ENCODE data around the gene C19orf67.

DNA sequence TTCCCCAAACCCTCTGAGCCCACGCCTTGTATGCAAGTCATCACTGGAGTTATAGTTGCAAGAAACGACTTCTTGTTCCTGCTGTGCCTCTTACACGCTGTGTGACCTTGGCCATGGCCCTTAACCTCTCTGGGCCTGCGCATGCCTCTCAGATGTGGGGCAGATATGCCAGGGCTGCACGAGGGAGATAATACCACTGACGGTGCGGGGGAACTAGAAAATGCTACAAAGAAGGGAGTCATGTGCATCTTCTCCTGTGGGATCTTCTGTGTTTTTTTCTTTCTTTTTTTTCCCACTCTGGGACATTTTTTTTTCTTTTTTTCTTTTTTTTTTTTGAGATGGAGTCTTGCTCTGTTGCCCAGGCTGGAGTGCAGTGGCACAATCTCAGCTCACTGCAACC lies 9.3 kb upstream of the C19orf67 start:
- TF ChIP-seq, protein P1, sequence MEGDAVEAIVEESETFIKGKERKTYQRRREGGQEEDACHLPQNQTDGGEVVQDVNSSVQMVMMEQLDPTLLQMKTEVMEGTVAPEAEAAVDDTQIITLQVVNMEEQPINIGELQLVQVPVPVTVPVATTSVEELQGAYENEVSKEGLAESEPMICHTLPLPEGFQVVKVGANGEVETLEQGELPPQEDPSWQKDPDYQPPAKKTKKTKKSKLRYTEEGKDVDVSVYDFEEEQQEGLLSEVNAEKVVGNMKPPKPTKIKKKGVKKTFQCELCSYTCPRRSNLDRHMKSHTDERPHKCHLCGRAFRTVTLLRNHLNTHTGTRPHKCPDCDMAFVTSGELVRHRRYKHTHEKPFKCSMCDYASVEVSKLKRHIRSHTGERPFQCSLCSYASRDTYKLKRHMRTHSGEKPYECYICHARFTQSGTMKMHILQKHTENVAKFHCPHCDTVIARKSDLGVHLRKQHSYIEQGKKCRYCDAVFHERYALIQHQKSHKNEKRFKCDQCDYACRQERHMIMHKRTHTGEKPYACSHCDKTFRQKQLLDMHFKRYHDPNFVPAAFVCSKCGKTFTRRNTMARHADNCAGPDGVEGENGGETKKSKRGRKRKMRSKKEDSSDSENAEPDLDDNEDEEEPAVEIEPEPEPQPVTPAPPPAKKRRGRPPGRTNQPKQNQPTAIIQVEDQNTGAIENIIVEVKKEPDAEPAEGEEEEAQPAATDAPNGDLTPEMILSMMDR (IDR thresholded peaks at IDR 0.05; ENCODE audit: insufficient read depth, low read depth, low read length) = no peak
- no peak for TF ChIP-seq EZH2 (IDR thresholded peaks at IDR 0.05; ENCODE audit: insufficient read depth, low read length)
